ENCODE measurements around the gene MYH8. TPM values are rescaled to one million over a fixed set of nuclear protein-coding genes. Genes with fewer than 3 reads are reported as not detected.

MYH8 gene
- total and polyA plus RNA-seq, 2 of the 4 experiments (the other 2 are of a cell fraction), result not detected

DNA sequence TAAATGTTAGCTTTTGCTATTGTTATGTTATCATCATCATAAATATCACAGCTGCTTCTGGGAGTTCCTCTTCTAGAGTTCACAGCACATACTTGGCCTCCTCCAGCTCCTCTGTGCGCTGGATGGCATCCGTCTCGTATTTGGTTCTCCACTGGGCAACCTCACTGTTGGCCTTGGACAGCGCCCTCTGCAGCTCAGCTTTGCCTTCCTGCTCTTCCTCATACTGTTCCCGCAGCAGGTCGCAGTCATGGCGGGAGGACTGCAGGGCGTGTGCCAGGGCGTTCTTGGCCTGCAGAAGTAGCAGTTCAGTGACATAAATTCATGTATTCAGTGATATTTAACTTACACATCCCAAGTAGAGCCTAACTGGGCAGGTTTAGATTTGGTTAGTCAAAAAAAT, 23.4 kb downstream of the MYH8 start:
- no peaks in the 10 kb centered on the region for H3K9me1 ChIP-seq (ENCODE audit: insufficient read depth, low read length)
- no peak overlapping the region for H2BK120ac ChIP-seq (ENCODE audit: low read depth, low read length)
- H2BK5ac ChIP-seq (ENCODE audit: low read depth, low read length, poor library complexity, severe bottlenecking), result no peak overlapping the region
- no peaks in the 10 kb centered on the region for H4K20me1 ChIP-seq (ENCODE audit: insufficient read depth, low read length)
- no peak for TF ChIP-seq MAFK (IDR thresholded peaks at IDR 0.05; ENCODE audit: low read depth, low read length)
- no peak for TF ChIP-seq NFE2L2 (IDR thresholded peaks at IDR 0.05; ENCODE audit: low read depth, low read length)
- no peak for TF ChIP-seq CHD1 (IDR thresholded peaks at IDR 0.05; ENCODE audit: low read depth, low read length)
- TF ChIP-seq SMC3 (IDR thresholded peaks at IDR 0.05; ENCODE audit: low read depth, low read length), result no peak
- no peak for TF ChIP-seq RAD21 (IDR thresholded peaks at IDR 0.05; ENCODE audit: low read length)
- no peak for TF ChIP-seq ELK1 (IDR thresholded peaks at IDR 0.05; ENCODE audit: borderline replicate concordance, low read depth, low read length)
- no peak for TF ChIP-seq BHLHE40 (IDR thresholded peaks at IDR 0.05; ENCODE audit: low read depth, low read length)
- no peak for TF ChIP-seq USF2 (IDR thresholded peaks at IDR 0.05; ENCODE audit: low read depth, low read length)
- TF ChIP-seq CTCF (conservative IDR thresholded peaks at IDR 0.05; ENCODE audit: low read depth, low read length), result no peak
- TF ChIP-seq FOS (IDR thresholded peaks at IDR 0.05; ENCODE audit: low read depth, low read length), result no peak
- no peak for TF ChIP-seq CEBPB (IDR thresholded peaks at IDR 0.05; ENCODE audit: low read depth, low read length)
- TF ChIP-seq RCOR1 (IDR thresholded peaks at IDR 0.05; ENCODE audit: insufficient replicate concordance, low read length), result no peak
- TF ChIP-seq MAZ (IDR thresholded peaks at IDR 0.05; ENCODE audit: borderline replicate concordance, low read depth, low read length), result no peak
- no peak for TF ChIP-seq RFX5 (IDR thresholded peaks at IDR 0.05; ENCODE audit: low read depth, low read length)
- H2BK15ac ChIP-seq (ENCODE audit: low read depth, low read length), result no peak overlapping the region
- no peak overlapping the region for H2BK20ac ChIP-seq (ENCODE audit: low read depth, low read length)
- in situ Hi-C loops (cut with MboI; ENCODE audit: low sequenced_read_pairs) (no loop called here), intact Hi-C loops (cut with micrococcal nuclease) (no loop called here), dilution Hi-C loops (cut with HindIII; ENCODE audit: low sequenced_read_pairs, unreplicated experiment) (no loop called here)
- no peak overlapping the region for H4K8ac ChIP-seq (ENCODE audit: low read depth in 2 of 2, low read length in 2 of 2)
- no peak overlapping the region for H3K18ac ChIP-seq (ENCODE audit: low read depth, low read length)
- no peak overlapping the region for H3K4me2 ChIP-seq (ENCODE audit: low read depth, low read length)
- no peak overlapping the region for H4K91ac ChIP-seq (ENCODE audit: insufficient read depth, low read depth, low read length)
- H3K36me3 ChIP-seq (ENCODE audit: control insufficient read depth, insufficient read depth, low read length), result no peaks in the 10 kb centered on the region
- H3K4me1 ChIP-seq (ENCODE audit: control insufficient read depth, insufficient read depth, low read length), result no peaks in the 10 kb centered on the region
- no peak overlapping the region for H3K4ac ChIP-seq (ENCODE audit: low read depth, low read length)
- H3K9me3 ChIP-seq (ENCODE audit: control insufficient read depth, insufficient read depth, low read length), result no peaks in the 10 kb centered on the region
- no peak overlapping the region for H4K5ac ChIP-seq (ENCODE audit: low read depth, low read length)
- H3K56ac ChIP-seq (ENCODE audit: extremely low read depth, insufficient read depth, low read length), result no peak overlapping the region
- no peak overlapping the region for H3K23ac ChIP-seq (ENCODE audit: low read depth, low read length)
- H3K79me1 ChIP-seq (ENCODE audit: low read depth in 1 of 2, low read length in 2 of 2), result no peaks in the 10 kb centered on the region
- POLR2A ChIA-PET (ENCODE audit: unreplicated experiment), result no interaction called here
- H2AK5ac ChIP-seq (ENCODE audit: low read depth, low read length), result no peak overlapping the region
- ATAC-seq (ENCODE audit: low read depth), result no peak
- no peak overlapping the region for H2AK9ac ChIP-seq (replicated peaks; ENCODE audit: low read depth, low read length, poor library complexity)
- H3K4me3 ChIP-seq (ENCODE audit: insufficient read depth, low read depth, low read length), result no peak overlapping the region
- WGBS, 2 experiments (ENCODE audit: extremely low coverage in 2 of 2, insufficient read length in 1 of 2), result 87% methylated on average over 3 of the region's 9 CpGs; no CpG with 5 or more reads in 1 of the 2 experiments
- no peak overlapping the region for H3K14ac ChIP-seq (replicated peaks; ENCODE audit: low read depth, low read length)
- CTCF ChIA-PET, result no interaction called here
- no TSS peak for BruUV-seq (replicated peaks)
- no peak overlapping the region for H3K27ac ChIP-seq (ENCODE audit: insufficient read depth, low read length)
- H3K27me3 ChIP-seq (ENCODE audit: control insufficient read depth, insufficient read depth, low read length), result no peaks in the 10 kb centered on the region
- no peak overlapping the region for H3K9ac ChIP-seq (ENCODE audit: low read depth, low read length)
- DNase-seq, result no peak
- H2AFZ ChIP-seq (replicated peaks; ENCODE audit: low read length, poor library complexity), result no peak overlapping the region
